ENCODE measurements around the gene BLOC1S4. TPM values are rescaled to one million over a fixed set of nuclear protein-coding genes. Genes with fewer than 3 reads are reported as not detected.
A peak's percentile ranks its signal among the peaks of the same experiment; 100 is the strongest.

BLOC1S4 gene
- total RNA-seq, 1 donor: 7.0 TPM

DNA sequence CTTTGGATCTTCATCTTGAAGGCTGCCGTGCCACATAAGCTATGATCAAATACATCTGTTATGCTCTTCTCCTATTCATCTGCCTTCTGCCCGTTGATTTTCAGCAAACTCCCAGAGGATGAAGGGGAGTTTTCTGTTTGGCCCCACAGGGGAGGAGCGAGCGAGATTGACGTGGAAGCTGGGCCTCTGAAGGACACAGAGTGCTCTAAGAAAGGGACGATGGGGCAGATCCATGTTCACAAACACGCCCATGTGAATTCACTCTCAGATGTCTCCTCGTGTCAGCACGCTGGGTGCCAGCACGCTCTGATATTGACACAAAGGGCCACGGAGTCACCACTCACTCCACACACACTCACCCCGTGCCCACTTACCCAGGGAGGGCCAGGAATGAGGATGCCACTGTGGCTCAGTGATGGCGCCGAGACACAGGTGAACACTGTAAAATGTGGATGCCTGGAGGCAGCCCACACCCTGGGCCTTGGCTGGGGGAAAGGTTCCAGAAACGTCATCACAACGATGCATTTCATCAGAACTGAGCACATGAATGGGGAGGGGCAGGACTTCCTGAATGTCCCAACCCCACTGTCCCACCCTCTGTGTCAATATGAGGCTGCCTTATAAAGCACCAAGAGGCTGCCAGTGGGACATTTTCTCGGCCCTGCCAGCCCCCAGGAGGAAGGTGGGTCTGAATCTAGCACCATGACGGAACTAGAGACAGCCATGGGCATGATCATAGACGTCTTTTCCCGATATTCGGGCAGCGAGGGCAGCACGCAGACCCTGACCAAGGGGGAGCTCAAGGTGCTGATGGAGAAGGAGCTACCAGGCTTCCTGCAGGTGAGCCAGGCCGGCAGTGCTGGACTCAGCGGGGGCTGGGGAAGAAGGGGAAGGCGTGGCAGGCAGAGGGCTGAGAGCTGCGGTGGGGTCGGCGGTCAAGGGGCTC lies 22.5 kb upstream of the BLOC1S4 start, which contains the start of gene S100P:
Gene S100P, plus strand, starts transcription at position 648 of the 946 bp plus-strand sequence. Its CDS starts 55 bp downstream, at position 703.
- H3K4me3 ChIP-seq (ENCODE audit: low read depth, low read length): no peak within 1 kb of the TSS
- TF ChIP-seq, protein P1, sequence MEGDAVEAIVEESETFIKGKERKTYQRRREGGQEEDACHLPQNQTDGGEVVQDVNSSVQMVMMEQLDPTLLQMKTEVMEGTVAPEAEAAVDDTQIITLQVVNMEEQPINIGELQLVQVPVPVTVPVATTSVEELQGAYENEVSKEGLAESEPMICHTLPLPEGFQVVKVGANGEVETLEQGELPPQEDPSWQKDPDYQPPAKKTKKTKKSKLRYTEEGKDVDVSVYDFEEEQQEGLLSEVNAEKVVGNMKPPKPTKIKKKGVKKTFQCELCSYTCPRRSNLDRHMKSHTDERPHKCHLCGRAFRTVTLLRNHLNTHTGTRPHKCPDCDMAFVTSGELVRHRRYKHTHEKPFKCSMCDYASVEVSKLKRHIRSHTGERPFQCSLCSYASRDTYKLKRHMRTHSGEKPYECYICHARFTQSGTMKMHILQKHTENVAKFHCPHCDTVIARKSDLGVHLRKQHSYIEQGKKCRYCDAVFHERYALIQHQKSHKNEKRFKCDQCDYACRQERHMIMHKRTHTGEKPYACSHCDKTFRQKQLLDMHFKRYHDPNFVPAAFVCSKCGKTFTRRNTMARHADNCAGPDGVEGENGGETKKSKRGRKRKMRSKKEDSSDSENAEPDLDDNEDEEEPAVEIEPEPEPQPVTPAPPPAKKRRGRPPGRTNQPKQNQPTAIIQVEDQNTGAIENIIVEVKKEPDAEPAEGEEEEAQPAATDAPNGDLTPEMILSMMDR (IDR thresholded peaks at IDR 0.05; ENCODE audit: insufficient read depth, low read length): no peak
- DNase-seq (ENCODE audit: low read depth): no peak

DNA sequence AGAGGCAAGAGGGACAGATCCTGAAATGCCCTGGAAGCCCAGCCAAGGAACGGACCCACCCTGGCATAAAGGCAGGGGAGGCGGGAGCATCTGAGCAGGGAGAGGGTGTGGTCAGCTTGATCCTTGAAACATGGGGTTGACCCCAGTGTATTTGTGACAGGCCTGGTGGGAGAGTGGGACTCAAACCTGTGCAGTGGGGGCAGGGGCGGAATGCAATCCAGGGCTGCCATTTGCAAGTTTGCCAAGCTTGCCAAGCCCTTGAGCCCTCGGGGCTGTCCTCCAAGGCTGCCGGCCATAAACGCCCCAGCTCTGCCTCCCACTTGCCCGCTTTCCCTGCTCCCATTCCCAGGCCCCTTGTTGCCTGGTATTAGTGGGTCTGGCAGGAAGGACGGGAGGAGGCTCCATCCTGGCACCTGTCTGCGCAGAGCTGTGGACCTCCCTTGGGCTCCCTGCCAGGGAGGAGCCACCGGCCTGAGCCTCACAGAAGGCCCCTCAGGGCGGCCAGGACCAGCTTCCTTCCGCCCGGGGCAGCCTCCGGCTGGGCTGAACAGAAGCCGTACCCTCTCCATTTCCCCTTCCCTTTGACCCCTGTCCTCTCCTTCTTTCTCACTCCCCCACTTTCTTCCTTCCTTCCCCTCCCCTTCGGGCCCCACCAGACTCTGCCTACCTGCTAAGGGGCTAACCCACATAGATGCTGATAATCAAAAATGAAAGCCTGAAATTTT lies 21.6 kb upstream of the BLOC1S4 start:
- no peak for DNase-seq (ENCODE audit: low read depth)
- no peak overlapping the region for H3K4me3 ChIP-seq (ENCODE audit: low read depth, low read length)
- TF ChIP-seq, protein P1 (IDR thresholded peaks at IDR 0.05; ENCODE audit: insufficient read depth, low read length): no peak

- TF ChIP-seq, protein P1 (IDR thresholded peaks at IDR 0.05; ENCODE audit: insufficient read depth, low read length): no peak
- no peak overlapping the region for H3K4me3 ChIP-seq (ENCODE audit: low read depth, low read length)
- no peak for DNase-seq (ENCODE audit: low read depth)
Measured at GRCh38 chr4:6695660-6696610, 20.0 kb upstream of the BLOC1S4 start.

- peak; percentile 18 for DNase-seq (ENCODE audit: low read depth)
- TF ChIP-seq, protein P1 (IDR thresholded peaks at IDR 0.05; ENCODE audit: insufficient read depth, low read length): no peak
- no peak overlapping the region for H3K4me3 ChIP-seq (ENCODE audit: low read depth, low read length)
Measured at GRCh38 chr4:6696611-6697010, 19.4 kb upstream of the BLOC1S4 start.

DNA sequence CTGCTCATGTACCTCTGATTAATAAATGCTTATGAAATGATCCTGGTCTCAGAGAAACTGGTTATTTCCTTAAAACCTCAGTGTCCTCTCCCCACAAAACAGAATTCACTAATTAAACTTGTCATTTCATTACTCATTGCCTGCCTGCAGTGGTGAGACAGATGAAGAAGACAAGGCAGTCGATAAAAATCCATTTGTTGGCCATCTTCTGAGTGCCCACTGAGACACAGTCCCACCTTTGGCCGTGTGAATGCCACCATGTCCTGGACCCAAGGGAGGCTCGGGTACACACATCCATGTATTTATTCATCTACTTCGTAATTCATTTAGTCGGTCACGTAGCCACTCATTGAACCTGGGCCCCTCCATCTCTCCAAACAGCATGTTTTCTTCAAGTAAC lies 18.8 kb upstream of the BLOC1S4 start:
- DNase-seq (ENCODE audit: low read depth): no peak
- H3K4me3 ChIP-seq (ENCODE audit: low read depth, low read length): no peak overlapping the region
- TF ChIP-seq, protein P1 (IDR thresholded peaks at IDR 0.05; ENCODE audit: insufficient read depth, low read length): no peak

- DNase-seq (ENCODE audit: low read depth): no peak
- TF ChIP-seq, protein P1 (IDR thresholded peaks at IDR 0.05; ENCODE audit: insufficient read depth, low read length): no peak
- H3K4me3 ChIP-seq (ENCODE audit: low read depth, low read length): no peak overlapping the region
Measured at GRCh38 chr4:6699388-6699787, 16.6 kb upstream of the BLOC1S4 start.
